Activated naive CD8-positive, alpha-beta T cell treated with anti-CD3 and anti-CD28 coated beads, Interleukin-2, amount 10 ng/mL, durations not matched to agents 7 days and 5 days (primary cell): ENCODE results near the gene SCP2. TPM values are rescaled to one million over a fixed set of nuclear protein-coding genes. Genes with fewer than 3 reads are reported as not detected.

Experiments used
- ATAC-seq: fragments of 150-1000 bp; cut with Tn5 transposase; one replicate; pipeline ENCODE4 v1.10.0; 2021; ENCODE audit warnings: low read depth, moderate library complexity
- POLR2A ChIA-PET: fragments of 350-600 bp; sonication (Branson Sonifier 250); formaldehyde crosslinking; loops from one replicate; lab custom pipeline; 2021; ENCODE audit warnings: antibody characterized with exemption; lab: Charles Lee
- DNase-seq: peaks from one replicate; pipeline ENCODE4 v3.0.0; 2021
- H3K27ac Mint-ChIP-seq: one replicate; pipeline ENCODE4 v1.8.0; 2022; ENCODE audit warnings: mild to moderate bottlenecking, mixed read lengths
- H3K27me3 Mint-ChIP-seq: one replicate; pipeline ENCODE4 v1.8.0; 2022; ENCODE audit warnings: mild to moderate bottlenecking, moderate library complexity, mixed read lengths
- H3K36me3 Mint-ChIP-seq: one replicate; pipeline ENCODE4 v1.8.0; 2021; ENCODE audit warnings: mild to moderate bottlenecking, mixed read lengths
- H3K4me1 Mint-ChIP-seq: one replicate; pipeline ENCODE4 v1.8.0; 2021; ENCODE audit warnings: mixed read lengths
- H3K4me3 Mint-ChIP-seq: one replicate; pipeline ENCODE4 v1.8.0; 2022; ENCODE audit warnings: mild to moderate bottlenecking, moderate library complexity, mixed read lengths
- H3K9me3 Mint-ChIP-seq: one replicate; pipeline ENCODE4 v1.8.0; 2021; ENCODE audit warnings: mixed read lengths
- microRNA-seq: library from miRNA; unstranded; fragments of <30 nt; microRNA quantifications from one replicate; pipeline ENCODE4 v1.2.0, GENCODE V29; 2022
- total RNA-seq, 2 experiments: library from RNA; stranded (reverse); gene quantifications; one replicate each; pipeline ENCODE4 v1.2.3, GENCODE V29; 2021

Gene SCP2
- total RNA-seq, 2 experiments from 2014 or later = 81.0 to 81.6 TPM

DNA sequence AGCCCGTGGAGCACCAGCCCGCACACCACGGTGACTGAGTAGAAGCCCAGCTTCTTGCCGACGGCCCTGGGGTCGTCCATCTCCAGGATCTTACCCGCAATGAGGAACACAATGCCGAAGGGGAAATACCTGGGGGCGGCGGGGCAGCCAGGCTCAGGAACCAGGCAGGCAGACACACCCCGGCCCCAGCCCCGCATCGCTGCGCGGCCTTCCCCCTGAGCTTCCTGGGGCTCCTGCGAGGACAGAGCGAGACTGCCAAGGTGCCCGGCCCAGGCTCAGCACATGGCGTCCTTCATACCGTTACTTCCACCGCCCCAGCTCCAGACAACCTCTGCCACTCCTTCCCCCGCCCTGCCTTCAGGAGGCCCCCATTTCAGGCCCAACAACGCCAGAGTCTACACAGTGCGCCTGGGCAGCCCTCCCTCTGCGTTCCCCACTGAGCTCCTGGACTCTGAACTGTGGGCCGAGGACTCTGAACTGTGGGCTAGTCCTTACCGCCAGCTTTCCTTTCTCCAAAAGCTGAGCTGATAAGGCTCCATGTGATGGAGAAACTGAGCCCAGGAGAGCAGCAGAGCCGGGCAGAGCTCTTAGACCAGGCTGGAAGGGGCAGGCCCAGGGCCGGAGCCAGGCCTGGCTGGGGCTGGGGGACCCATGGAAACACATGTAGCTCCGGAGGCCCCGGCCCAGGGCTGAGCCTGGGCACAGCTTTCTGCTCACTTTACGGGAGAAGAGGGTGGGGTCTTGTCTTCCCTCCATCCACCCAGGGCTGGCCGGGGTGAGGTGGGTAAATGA is 165.8 kb downstream of the SCP2 start:
- no peaks in the 10 kb centered on the region for H3K9me3 Mint-ChIP-seq
- no peak overlapping the region for H3K27ac Mint-ChIP-seq
- POLR2A ChIA-PET = no interaction called here
- H3K27me3 Mint-ChIP-seq = no peaks in the 10 kb centered on the region
- no peaks in the 10 kb centered on the region for H3K36me3 Mint-ChIP-seq
- ATAC-seq (no peak), DNase-seq (no peak)
- H3K4me1 Mint-ChIP-seq = no peaks in the 10 kb centered on the region
- no peak overlapping the region for H3K4me3 Mint-ChIP-seq

DNA sequence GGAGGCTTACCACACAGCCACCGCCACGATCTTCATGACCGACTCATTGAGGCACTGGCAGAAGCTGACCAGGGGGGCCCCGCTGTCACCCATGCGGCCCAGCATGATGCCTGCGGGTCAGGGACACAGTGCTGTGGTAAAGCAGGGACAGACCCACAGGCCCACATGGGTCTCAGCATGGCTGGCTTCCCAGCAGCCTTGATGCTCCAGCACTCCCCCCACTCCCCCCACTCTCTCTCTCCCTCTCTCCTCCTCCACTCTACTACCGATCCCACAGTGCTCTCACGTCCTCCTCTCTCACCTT is 166.3 kb downstream of the SCP2 start:
- Mint-ChIP-seq H3K4me3 (no peak overlapping the region), H3K36me3 (no peaks in the 10 kb centered on the region), H3K27me3 (no peaks in the 10 kb centered on the region), H3K27ac (no peak overlapping the region), H3K9me3 (no peaks in the 10 kb centered on the region), H3K4me1 (no peaks in the 10 kb centered on the region)
- POLR2A ChIA-PET = no interaction called here
- DNase-seq (no peak), ATAC-seq (no peak)

DNA sequence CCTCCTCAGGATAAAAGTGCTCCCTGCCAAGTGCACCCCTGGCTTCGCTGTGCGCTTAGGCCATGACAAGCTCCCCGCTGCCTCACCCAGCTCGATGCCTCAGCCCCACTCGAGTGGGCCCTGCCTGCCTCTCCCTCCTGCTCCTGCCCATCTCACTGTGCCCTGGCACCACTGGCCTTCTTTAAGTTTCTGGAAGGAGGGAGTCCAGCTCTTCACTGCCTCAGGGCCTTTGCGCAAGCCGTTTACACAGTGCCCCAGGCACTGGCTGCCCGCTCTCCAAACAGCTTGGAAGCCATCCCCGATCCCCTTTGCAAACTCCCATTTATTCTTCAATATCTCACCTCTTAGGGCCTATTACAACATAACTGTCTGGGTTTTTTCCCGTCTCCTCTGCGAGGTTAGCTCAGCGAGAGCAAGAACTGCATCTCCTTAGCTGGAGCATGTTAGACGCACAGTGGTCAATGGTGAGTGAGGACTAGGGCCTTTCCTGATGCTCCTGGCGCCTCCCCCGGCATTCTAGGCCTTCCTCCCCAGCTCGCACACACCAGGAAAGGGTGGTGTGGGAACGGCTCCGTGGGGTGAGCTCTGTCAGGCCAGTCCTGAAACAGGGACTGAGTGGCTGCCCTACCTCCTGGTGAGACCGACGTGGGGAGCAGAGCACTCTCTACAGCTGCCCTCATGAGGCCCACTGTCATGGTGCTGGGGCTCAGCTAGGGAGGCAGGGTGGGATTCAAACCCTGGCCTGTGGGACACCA is 166.9 kb downstream of the SCP2 start:
- Mint-ChIP-seq H3K9me3 (no peaks in the 10 kb centered on the region), H3K4me1 (no peaks in the 10 kb centered on the region), H3K36me3 (no peaks in the 10 kb centered on the region), H3K4me3 (no peak overlapping the region), H3K27ac (no peak overlapping the region), H3K27me3 (no peaks in the 10 kb centered on the region)
- DNase-seq (no peak), ATAC-seq (no peak)
- POLR2A ChIA-PET = no interaction called here

DNA sequence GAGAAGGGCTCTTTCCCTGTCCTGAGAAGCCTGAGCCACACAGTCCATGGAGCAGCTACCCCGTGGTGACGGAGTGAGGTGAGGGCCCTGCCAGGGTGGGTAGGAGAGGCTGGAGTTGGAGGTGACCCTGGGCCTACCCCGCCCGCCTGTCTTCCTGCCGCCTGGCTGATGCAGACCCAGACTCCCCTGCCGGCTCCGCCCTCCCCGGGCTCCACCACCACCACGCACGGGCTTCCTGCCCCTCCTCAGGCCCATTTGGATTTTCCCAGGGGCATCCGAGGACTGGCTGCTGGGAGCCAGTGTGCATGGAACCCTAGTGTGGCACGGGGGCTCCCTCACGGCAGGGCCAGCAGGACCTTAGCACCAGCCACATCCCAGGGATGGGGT is 167.4 kb downstream of the SCP2 start:
- Mint-ChIP-seq H3K9me3 (no peaks in the 10 kb centered on the region), H3K36me3 (no peaks in the 10 kb centered on the region), H3K27ac (no peak overlapping the region), H3K4me1 (no peaks in the 10 kb centered on the region), H3K4me3 (no peak overlapping the region), H3K27me3 (no peaks in the 10 kb centered on the region)
- ATAC-seq (no peak), DNase-seq (no peak)
- POLR2A ChIA-PET = no interaction called here

Small RNAs within 50 kb of the gene (microRNA-seq; reads per million reads assigned to microRNA genes)
- gene MIR1273F (not detected), gene MIR1273G (not detected), gene MIR5095 (not detected)

Other genes starting within 250 kb of the SCP2 start
- gene COA7, start 228.9 kb upstream of the SCP2 start, total RNA-seq = 10 to 100 TPM; 10.2 to 10.9 TPM
- 10 to 100 TPM; 13.7 to 13.8 TPM for gene ZYG11B, start 200.8 kb upstream of the SCP2 start, total RNA-seq
- under 1 TPM; 0.08 to 0.09 TPM for gene ZYG11A, start 84.5 kb upstream of the SCP2 start, total RNA-seq
- 10 to 100 TPM; 80.7 to 88.4 TPM for gene ECHDC2, start 5.5 kb upstream of the SCP2 start, total RNA-seq
- gene PODN, start 134.9 kb downstream of the SCP2 start, total RNA-seq = under 1 TPM in 1 of 2 experiments, not detected in 1; 0.14 TPM
- gene SLC1A7, start 215.4 kb downstream of the SCP2 start, total RNA-seq = not detected